Memory B cell (primary cell): ENCODE data around the gene AFAP1L2.

ENCODE experiments used
- ATAC-seq: fragments of 150-1000 bp; cut with Tn5 transposase; 2 replicates; pipeline ENCODE4 v1.10.0; 2021; ENCODE audit warnings: low read depth, mild to moderate bottlenecking, moderate library complexity
- DNase-seq, 2 donors: peaks; one replicate each; pipeline ENCODE4 v3.0.0; 2022; ENCODE audit warnings: low spot score in 2 of 2
- H3K27ac Mint-ChIP-seq: one replicate; pipeline ENCODE4 v1.8.0; 2022; ENCODE audit warnings: mild to moderate bottlenecking, moderate library complexity, mixed read lengths
- H3K27me3 Mint-ChIP-seq: one replicate; pipeline ENCODE4 v1.8.0; 2022; ENCODE audit warnings: mixed read lengths
- H3K36me3 Mint-ChIP-seq: one replicate; pipeline ENCODE4 v1.8.0; 2022; ENCODE audit warnings: mild to moderate bottlenecking, mixed read lengths
- H3K4me1 Mint-ChIP-seq: one replicate; pipeline ENCODE4 v1.8.0; 2022; ENCODE audit warnings: mixed read lengths
- H3K4me3 Mint-ChIP-seq: one replicate; pipeline ENCODE4 v1.8.0; 2022; ENCODE audit warnings: mild to moderate bottlenecking, moderate library complexity, mixed read lengths
- H3K9me3 Mint-ChIP-seq: one replicate; pipeline ENCODE4 v1.8.0; 2022; ENCODE audit warnings: mixed read lengths

Gene AFAP1L2

GRCh38 chr10:114257498-114257897 is 146.8 kb downstream of the AFAP1L2 start:
- no peak for DNase-seq
- H3K9me3 Mint-ChIP-seq, result no peaks in the 10 kb centered on the region
- no peaks in the 10 kb centered on the region for H3K4me1 Mint-ChIP-seq
- H3K36me3 Mint-ChIP-seq, result no peaks in the 10 kb centered on the region
- no peak overlapping the region for H3K4me3 Mint-ChIP-seq
- ATAC-seq, result no peak
- H3K27me3 Mint-ChIP-seq, result peaks cover 11% of the 10 kb centered on the region
- H3K27ac Mint-ChIP-seq, result no peak overlapping the region

DNA sequence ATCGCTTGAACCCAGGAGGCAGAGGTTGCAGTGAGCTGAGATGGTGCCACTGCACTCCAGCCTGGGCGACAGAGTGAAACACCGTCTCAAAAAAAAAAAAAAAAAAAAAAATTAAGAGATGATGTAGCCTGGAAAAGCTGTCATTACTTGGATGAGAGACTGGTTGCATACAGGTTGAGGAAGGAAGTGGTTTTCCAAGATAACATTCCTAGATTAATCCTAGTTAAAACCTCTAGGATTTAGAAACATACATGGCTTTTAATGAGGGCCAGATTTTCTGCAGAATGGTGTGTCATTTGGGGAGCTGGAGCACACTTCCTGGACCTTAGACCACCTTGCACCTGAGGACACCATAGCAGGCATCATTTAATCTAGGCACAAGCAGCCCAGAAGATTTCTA is 147.5 kb downstream of the AFAP1L2 start:
- Mint-ChIP-seq H3K27ac (no peak overlapping the region), H3K9me3 (no peaks in the 10 kb centered on the region), H3K4me3 (no peak overlapping the region), H3K4me1 (no peaks in the 10 kb centered on the region), H3K27me3 (peaks cover 13% of the 10 kb centered on the region), H3K36me3 (no peaks in the 10 kb centered on the region)
- ATAC-seq, result no peak
- DNase-seq, result no peak

DNA sequence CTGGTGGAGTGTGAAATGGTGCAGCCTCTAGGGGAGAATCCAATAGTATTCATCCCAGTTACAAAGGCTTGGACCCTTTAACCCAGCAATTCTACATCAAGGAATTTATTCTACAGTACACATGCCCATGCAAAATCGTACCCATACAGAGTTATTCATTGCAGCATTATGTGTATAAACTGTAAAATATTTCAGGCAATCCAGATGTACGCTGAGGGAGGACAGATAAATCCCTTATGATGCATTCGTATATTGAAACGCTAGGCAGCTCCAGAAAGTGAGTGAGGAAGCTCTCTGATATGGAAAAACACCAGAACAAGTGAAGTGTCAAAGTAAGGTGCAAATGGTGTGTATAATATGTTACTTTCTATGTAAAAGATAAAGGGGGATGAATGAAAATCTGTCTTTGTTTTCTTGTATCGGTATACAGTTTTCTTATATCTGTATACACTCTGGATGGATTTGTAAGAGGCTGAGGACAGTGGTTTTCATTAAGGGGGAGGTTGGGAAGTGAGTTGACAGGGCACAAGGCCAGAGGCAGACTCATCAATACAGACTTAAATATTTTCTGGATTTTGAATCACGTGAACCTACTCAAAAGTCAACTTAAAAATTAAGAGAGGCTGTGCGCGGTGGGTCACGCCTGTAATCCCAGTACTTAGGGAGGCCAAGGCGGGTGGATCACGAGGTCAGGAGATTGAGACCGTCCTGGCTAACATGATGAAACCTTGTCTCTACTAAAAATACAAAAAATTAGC is 148.1 kb downstream of the AFAP1L2 start:
- no peaks in the 10 kb centered on the region for H3K36me3 Mint-ChIP-seq
- no peak overlapping the region for H3K27ac Mint-ChIP-seq
- H3K27me3 Mint-ChIP-seq, result peaks cover 13% of the 10 kb centered on the region
- ATAC-seq, result no peak
- H3K4me1 Mint-ChIP-seq, result no peaks in the 10 kb centered on the region
- H3K9me3 Mint-ChIP-seq, result no peaks in the 10 kb centered on the region
- no peak overlapping the region for H3K4me3 Mint-ChIP-seq
- DNase-seq, result no peak

GRCh38 chr10:114255227-114255626 is 149.1 kb downstream of the AFAP1L2 start:
- H3K27ac Mint-ChIP-seq, result no peak overlapping the region
- no peak for ATAC-seq
- H3K36me3 Mint-ChIP-seq, result no peaks in the 10 kb centered on the region
- no peak for DNase-seq
- H3K9me3 Mint-ChIP-seq, result no peaks in the 10 kb centered on the region
- H3K4me3 Mint-ChIP-seq, result no peak overlapping the region
- H3K27me3 Mint-ChIP-seq, result peaks cover 13% of the 10 kb centered on the region
- no peaks in the 10 kb centered on the region for H3K4me1 Mint-ChIP-seq

- H3K4me3 Mint-ChIP-seq, result no peak overlapping the region
- peaks cover 3% of the 10 kb centered on the region for H3K36me3 Mint-ChIP-seq
- H3K9me3 Mint-ChIP-seq, result peaks cover 3% of the 10 kb centered on the region
- no peaks in the 10 kb centered on the region for H3K4me1 Mint-ChIP-seq
- no peak for DNase-seq
- ATAC-seq, result no peak
- H3K27ac Mint-ChIP-seq, result no peak overlapping the region
- H3K27me3 Mint-ChIP-seq, result peaks cover 18% of the 10 kb centered on the region
Measured at GRCh38 chr10:114252883-114253282, 151.4 kb downstream of the AFAP1L2 start.

DNA sequence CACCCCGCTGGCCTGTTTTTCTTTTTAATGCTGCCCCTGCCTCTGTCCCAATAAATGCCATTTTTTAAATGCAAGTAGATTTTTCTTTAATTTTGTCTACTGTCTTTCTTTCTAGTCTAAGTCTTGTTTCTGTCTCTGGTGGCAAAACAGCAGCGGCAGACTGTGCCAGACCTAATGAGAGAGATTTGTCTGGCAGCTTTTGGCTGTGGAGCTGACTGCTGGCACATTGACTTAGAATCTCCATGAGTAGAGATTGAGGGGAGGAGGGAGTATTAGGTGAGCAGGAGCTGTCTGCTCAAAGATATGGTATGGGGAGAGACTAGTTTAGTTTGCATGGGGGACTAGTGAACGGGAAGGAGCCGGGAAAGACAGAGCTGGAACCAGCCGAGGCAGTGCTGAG is 152.2 kb downstream of the AFAP1L2 start:
- ATAC-seq (no peak), DNase-seq (no peak)
- H3K9me3 Mint-ChIP-seq, result peaks cover 3% of the 10 kb centered on the region
- no peak overlapping the region for H3K4me3 Mint-ChIP-seq
- H3K4me1 Mint-ChIP-seq, result no peaks in the 10 kb centered on the region
- no peak overlapping the region for H3K27ac Mint-ChIP-seq
- peaks cover 3% of the 10 kb centered on the region for H3K36me3 Mint-ChIP-seq
- peaks cover 18% of the 10 kb centered on the region for H3K27me3 Mint-ChIP-seq

DNA sequence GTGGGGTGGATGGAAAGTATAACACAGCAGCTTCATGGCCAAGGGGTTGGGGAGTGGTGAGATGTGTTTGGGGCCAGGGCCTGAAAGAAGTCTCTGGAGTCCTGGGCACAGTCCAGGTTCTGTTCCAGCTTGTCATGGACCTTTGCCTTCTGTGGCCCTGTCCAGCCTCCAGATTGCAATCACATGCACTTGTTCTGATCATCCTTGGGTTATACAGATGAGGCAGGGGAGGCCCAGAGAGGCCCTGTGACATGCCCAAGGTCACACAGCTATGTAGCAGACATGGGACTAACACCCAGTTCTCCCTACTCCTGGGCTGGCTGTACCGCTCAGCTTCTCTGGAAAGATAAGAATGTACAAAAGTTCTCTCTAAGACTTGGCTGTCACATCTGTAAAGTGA is 153.6 kb downstream of the AFAP1L2 start:
- peaks cover 18% of the 10 kb centered on the region for H3K27me3 Mint-ChIP-seq
- no peak for DNase-seq
- ATAC-seq, result no peak
- H3K4me1 Mint-ChIP-seq, result peaks cover 3% of the 10 kb centered on the region
- peaks cover 3% of the 10 kb centered on the region for H3K36me3 Mint-ChIP-seq
- peaks cover 3% of the 10 kb centered on the region for H3K9me3 Mint-ChIP-seq
- H3K27ac Mint-ChIP-seq, result no peak overlapping the region
- no peak overlapping the region for H3K4me3 Mint-ChIP-seq

DNA sequence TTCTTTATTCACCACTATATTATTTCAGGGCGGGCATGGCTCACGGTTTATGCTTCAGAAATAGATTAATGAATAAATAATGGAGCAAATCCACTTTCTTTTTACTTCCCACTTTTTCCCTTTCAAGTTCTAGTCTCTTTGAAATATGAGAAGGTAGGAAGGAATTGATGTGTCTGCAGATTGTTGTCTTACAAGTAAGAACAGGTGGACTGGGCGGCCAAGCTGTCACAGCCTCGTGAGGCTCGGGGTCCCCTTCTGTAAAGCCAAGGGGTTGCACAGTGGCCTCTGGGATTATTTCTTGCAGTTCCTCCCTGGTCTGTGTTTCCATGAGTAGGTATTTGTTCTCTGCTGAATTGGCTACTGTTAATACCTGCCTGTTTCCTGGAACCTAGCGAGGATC is 154.1 kb downstream of the AFAP1L2 start:
- Mint-ChIP-seq H3K27ac (no peak overlapping the region), H3K4me3 (no peak overlapping the region), H3K27me3 (peaks cover 18% of the 10 kb centered on the region), H3K9me3 (peaks cover 3% of the 10 kb centered on the region), H3K36me3 (peaks cover 3% of the 10 kb centered on the region), H3K4me1 (peaks cover 3% of the 10 kb centered on the region)
- ATAC-seq (no peak), DNase-seq (no peak)

GRCh38 chr10:114246679-114247305 is 157.5 kb downstream of the AFAP1L2 start:
- DNase-seq, result no peak
- ATAC-seq, result no peak
- H3K27ac Mint-ChIP-seq, result no peak overlapping the region
- peaks cover 3% of the 10 kb centered on the region for H3K36me3 Mint-ChIP-seq
- no peak overlapping the region for H3K4me3 Mint-ChIP-seq
- peaks cover 14% of the 10 kb centered on the region for H3K27me3 Mint-ChIP-seq
- H3K4me1 Mint-ChIP-seq, result peaks cover 3% of the 10 kb centered on the region
- peaks cover 3% of the 10 kb centered on the region for H3K9me3 Mint-ChIP-seq

DNA sequence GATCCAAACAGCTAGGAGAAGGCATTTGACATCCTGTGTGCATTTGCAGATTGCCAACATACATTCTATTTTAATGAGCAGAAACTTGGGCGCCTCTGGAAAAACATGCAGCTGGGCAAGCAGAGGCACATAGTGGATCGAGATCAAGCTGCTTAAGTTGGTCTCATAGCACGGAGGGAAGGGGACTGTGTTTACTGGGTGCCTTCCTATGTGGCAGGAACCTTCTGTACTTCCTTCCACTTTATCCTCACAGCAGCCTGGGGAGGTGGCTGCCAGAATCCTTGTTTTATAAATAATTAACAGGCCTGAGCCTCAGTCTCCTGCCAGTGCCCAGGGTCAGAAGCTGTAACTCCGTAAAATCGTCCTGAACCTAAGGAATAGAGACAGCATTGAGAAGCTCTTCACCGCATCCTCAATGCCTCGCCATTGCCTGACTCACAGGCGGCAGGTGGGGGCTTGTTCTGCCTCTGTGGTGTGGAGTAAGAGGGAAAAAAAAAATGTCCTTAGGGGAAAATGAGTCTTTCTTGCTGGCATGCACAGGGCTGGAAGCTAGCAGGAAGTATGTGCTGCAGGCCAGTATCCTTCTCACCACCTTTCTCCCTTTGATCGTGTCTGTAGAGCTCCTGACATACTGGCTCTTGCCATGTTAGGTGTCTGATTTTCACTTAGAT is 159.0 kb downstream of the AFAP1L2 start:
- DNase-seq, result no peak
- Mint-ChIP-seq H3K27me3 (peaks cover 21% of the 10 kb centered on the region), H3K9me3 (peaks cover 3% of the 10 kb centered on the region), H3K4me3 (no peak overlapping the region), H3K4me1 (peaks cover 3% of the 10 kb centered on the region), H3K36me3 (peaks cover 3% of the 10 kb centered on the region), H3K27ac (no peak overlapping the region)
- ATAC-seq, result no peak
